H1 (cell line): ENCODE measurements around the gene RAB25.

Source experiments
- CTCF ChIP-seq, 3 experiments: IDR thresholded peaks; 1 replicate in 2 of 3; 2 replicates in 1 of 3; pipeline versions ENCODE4 v1.5.1 to v1.6.1; 2011; ENCODE audit warnings: low read length in 3 of 3, mild to moderate bottlenecking in 3 of 3, inconsistent platforms in 2 of 3, low read depth in 1 of 3, moderate library complexity in 1 of 3; ENCODE audit not compliant: insufficient read depth in 1 of 3; ENCODE audit errors: control extremely low read depth in 1 of 3
- EZH2 ChIP-seq: fragments of 200-600 bp; sonication (generic); IDR thresholded peaks from 2 replicates; pipeline ENCODE4 v1.7.1; 2012; ENCODE audit warnings: low read depth, mild to moderate bottlenecking, moderate library complexity, low read length, inconsistent platforms; ENCODE audit not compliant: severe bottlenecking
- PHF8 ChIP-seq: fragments of 200-600 bp; sonication (generic); conservative IDR thresholded peaks from 2 replicates; pipeline ENCODE4 v1.7.1; 2012; ENCODE audit warnings: low read depth, mild to moderate bottlenecking, inconsistent platforms, low read length, moderate library complexity
- SRF ChIP-seq: IDR thresholded peaks from 2 replicates; pipeline ENCODE4 v1.6.1; 2011; ENCODE audit warnings: mild to moderate bottlenecking, low read depth, low read length, moderate library complexity

GRCh38 chr1:156114101-156114918 lies 53.4 kb downstream of the RAB25 start, which contains the start of gene LMNA:
- no peak for TF ChIP-seq SRF
- TF ChIP-seq CTCF (IDR thresholded peaks at IDR 0.05; ENCODE audit: control extremely low read depth in 1 of 3, insufficient read depth in 1 of 3, low read depth in 1 of 3, low read length in 3 of 3), result no peak
- TF ChIP-seq EZH2, result no peak
- TF ChIP-seq PHF8, result peak; percentile 71
